Spleen (tissue), 7 donors: ENCODE data around the gene BMX.

Experiments
- POLR2A ChIP-seq, 3 donors: fragments of 450-650 bp; IDR thresholded peaks; one replicate each; pipeline ENCODE4 v1.5.1; 2017; ENCODE audit warnings: antibody characterized with exemption in 3 of 3, mild to moderate bottlenecking in 1 of 3
- POLR2AphosphoS5 ChIP-seq, 3 donors: sonication (generic); formaldehyde crosslinking; IDR thresholded peaks; one replicate each; pipeline ENCODE4 v1.5.1; 2017; ENCODE audit warnings: antibody characterized with exemption in 3 of 3
- TF ChIP-seq, protein P1 (sequence below), 11 experiments: fragments of 200-600 bp in 7 of 11; fragments of 450-650 bp in 4 of 11; sonication (generic) in 4 of 11; IDR thresholded peaks in 8 of 11; conservative IDR thresholded peaks in 3 of 11; 1 replicate in 7 of 11; 2 replicates in 4 of 11; pipeline versions ENCODE4 v1.4.0 to v1.8.0; 2016 to 2021; ENCODE audit warnings: antibody characterized with exemption in 11 of 11, inconsistent platforms in 4 of 11, mild to moderate bottlenecking in 1 of 11
- donor health status: DM: no; HTN: no; CAD: no; lungs with moderate emphysema.
- donor health status: DM: no; HTN: no; CAD: no.
- donor health status: DM: no; HTN: no; CAD: no.

DNA sequence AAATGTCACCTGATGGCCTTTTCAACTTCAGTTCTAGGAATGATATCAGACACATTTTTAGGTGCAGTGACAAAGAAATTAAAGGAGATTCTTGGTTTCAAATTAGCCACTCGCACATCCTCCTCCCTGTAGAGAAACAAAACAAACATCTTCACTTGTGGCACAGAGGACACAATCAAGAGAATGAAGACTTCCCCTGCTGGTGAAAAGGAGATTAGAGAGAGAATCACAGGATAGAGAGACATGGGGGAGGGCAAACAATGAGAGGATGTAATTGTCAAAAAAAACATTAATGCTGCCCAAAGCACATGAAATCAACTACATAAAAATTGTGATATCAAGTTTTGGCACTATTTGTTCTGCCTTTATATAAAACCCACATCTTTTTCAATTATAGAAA, 65.6 kb downstream of the BMX start:
- TF ChIP-seq, protein P1, sequence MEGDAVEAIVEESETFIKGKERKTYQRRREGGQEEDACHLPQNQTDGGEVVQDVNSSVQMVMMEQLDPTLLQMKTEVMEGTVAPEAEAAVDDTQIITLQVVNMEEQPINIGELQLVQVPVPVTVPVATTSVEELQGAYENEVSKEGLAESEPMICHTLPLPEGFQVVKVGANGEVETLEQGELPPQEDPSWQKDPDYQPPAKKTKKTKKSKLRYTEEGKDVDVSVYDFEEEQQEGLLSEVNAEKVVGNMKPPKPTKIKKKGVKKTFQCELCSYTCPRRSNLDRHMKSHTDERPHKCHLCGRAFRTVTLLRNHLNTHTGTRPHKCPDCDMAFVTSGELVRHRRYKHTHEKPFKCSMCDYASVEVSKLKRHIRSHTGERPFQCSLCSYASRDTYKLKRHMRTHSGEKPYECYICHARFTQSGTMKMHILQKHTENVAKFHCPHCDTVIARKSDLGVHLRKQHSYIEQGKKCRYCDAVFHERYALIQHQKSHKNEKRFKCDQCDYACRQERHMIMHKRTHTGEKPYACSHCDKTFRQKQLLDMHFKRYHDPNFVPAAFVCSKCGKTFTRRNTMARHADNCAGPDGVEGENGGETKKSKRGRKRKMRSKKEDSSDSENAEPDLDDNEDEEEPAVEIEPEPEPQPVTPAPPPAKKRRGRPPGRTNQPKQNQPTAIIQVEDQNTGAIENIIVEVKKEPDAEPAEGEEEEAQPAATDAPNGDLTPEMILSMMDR (IDR thresholded peaks at IDR 0.05 in 8 of 11, conservative IDR thresholded peaks at IDR 0.05 in 3 of 11) = no peak
- TF ChIP-seq POLR2AphosphoS5 (IDR thresholded peaks at IDR 0.05) = no peak
- TF ChIP-seq POLR2A (IDR thresholded peaks at IDR 0.05) = no peak
